ENCODE data around the gene KRT222.

Gene KRT222

DNA sequence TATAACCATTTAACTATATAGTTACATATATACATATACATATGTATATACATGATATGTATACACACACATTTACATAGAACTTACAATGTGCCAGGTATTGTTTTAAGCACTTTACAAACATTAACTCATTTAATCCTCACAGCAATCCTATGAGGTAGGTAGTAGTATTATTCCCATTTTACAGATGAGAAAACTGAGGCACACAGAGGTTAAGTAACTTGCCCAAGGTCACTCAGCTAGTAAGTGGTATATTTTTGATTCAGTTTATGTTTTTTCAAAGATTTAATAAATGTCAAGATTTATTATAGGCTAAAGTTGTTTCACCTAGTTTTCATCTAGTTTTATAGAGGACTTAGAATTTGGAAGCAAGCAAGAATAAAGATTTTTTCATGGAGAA lies 6.6 kb downstream of the KRT222 start:
- no peak for DNase-seq (ENCODE audit: low read depth)

DNA sequence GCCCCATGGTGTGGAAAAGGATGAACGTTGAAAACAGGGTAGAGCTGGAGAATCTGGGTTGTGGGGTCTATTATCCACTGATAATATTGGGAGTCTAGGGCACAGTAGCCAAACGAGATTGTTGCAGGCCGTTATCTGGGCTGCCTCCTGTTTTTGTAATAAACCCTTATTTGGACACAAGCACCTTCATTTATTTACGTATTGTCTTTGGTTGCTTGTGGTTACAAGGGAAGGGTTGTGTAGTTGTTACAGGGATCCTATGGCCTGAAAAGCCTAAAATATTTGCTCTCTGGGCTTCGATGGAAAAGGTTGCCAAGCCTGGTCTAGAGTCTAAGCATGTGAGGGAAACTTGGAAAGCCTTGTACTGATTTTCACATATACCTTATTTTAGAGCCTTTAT lies 13.0 kb downstream of the KRT222 start:
- DNase-seq (ENCODE audit: low read depth) = no peak

DNA sequence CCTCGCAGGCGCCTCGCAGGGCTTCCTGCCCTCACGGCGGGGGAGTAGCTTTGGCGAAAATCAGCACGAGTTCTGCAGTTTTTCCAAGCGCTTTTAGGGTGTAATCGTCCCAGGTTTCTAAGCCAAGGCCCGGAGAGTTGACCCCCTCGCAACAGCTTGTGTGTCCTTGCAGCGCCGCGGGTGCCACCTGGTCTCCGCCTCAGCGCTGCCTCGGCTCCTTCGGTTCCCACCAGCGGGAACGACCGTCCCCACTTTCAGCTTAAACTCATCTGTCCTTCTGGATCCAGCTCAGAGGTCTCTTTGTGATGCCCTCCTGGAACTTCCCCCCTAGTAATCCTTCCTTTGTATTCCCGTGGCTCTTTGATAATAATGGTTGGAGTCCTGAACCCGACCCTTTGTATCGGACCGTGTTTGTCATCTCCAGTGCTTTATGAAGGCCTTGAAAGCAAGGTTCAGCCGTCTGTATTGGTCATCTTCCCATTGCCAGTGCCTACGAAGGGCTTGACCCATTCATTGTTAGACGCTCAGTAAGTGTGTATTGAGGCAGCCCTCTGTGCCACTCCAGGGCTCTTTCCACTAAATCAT lies 16.5 kb downstream of the KRT222 start:
- DNase-seq (ENCODE audit: low read depth) = no peak

DNA sequence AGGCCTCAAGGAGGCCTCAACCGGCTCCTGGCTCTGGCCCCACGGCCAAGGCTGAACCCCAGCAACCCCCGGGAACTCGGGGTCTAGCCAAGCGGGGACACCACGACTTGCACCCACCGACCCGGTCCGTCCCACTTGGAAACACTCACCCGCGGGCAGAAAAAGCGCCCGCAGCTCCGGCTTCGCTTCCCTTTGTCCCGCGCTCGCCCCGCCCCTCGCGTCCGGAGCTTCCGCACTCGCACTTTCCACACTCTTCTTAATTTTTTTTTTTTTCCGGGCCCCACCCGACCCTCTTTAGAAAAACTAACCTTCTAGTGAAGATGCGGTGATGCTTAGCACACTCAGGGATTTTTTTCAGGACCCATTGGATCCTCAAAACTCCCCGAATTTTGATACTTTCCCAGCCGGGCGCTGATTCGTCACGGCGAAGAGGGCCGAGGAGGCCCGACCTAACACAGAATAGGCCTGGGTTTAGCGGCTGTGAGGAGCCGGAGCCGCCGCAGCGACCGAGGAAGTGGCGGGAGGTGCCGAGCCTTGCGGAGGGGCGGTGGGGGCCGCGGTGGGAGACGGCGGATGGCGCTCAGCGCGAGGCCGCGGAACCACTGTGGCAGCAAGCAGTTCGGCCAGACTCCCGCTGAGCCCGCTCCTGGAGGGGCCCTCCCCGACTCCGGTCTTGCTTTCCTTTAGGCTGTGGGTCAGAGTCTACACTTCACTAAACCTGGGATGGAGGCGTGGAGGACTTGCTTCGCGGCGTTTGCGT lies 17.2 kb downstream of the KRT222 start, which contains the start of gene SMARCE1:
Gene SMARCE1 (minus strand): TSS at position 195 of the 760 bp plus-strand sequence. CDS start 2,016 bp downstream, outside the sequence.
- peak; percentile 23 for DNase-seq (ENCODE audit: low read depth)

DNA sequence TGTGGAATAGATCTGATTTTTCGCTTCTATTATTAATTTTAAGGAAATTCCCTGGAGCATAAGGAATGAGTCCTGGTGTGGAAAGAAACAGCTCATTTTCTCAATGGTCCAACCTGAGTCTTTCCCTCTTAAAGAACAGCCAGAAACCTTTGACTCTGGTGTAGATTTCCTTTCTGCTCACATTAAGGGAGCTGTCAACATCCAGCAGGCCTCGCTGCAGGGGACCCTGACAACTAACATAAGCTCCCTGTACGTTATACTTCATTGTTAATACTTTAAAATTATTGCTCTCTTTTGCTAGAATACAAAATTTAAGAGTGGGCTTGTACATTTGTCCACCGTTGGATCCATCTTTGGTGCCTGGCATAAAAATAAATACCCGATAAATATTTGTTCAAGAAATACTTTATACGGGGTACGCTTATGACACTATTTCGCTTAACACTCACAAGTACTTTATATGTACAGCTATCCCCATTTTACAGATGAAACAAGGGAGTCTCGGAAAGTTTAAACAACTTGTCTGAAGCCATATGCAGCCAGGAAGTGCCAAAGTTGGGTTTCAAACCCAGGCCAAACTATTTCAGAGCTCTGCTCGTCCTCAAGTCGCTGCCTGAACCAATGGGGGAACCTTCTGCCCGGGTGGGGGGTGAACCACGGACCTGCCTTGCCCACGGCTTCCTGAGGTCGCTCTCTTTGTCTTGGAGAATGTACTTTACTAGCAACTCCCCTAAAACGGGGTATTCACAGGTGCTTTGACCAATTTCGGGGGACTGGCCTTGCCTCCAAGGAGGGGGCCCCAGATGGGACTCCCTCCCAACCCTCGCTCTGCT lies 18.0 kb downstream of the KRT222 start:
- DNase-seq (ENCODE audit: low read depth) = peak; percentile 9

DNA sequence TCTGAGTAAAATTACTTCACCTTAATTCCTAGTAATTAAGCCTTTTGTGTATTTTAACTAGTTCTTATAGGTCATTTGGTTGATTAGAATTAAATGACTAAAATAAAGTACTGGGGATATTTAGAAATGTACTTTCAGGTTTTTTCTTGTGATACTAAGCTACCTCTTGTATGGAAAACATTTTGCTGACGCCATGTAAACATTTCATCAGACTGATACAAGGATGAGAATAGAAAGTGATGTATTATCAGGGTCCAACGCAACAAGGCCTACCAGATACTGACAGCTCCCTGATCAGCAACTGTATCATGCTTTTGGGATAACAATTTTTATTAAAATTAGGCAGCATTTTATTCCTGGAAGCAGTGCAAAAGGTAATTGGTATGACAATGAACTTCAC lies 19.0 kb downstream of the KRT222 start:
- no peak for DNase-seq (ENCODE audit: low read depth)

DNA sequence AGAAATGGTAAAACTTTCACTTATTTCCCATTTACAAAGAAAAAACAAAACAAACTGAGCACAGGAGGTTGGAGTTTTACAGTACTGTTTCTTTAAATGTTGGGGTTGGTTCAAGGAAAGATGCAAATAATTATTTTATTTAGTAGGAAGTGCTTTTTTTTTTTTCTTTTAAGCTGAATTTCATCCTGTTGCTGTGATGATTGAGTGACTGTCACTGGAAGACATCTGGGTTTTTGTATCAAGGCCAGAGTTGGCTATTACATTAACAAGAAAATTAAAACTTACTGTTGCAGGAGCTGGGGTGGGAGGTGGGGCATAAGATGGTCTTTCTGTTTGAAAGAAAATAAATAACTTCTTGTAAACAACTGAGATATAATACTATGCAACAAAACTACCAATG lies 19.7 kb downstream of the KRT222 start:
- DNase-seq (ENCODE audit: low read depth) = no peak

DNA sequence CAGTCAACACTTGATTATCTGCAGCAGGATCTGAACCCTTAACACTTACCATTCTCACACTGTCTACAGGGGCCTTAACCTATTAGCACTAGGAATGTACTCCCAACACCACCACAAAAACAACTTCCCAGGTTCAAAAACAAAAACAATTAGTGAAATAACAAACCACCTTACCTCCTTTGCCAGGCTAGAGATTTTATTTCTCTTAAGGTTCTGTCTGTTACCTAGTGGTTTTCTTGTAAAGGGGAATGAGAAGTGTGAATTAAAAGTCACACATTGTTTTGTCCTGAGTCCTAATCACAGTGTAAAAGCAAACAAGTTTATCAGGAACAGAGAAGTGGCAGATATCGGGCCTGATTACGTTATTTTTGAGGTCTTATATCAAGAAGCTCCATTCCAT lies 27.0 kb downstream of the KRT222 start:
- DNase-seq (ENCODE audit: low read depth) = no peak

DNA sequence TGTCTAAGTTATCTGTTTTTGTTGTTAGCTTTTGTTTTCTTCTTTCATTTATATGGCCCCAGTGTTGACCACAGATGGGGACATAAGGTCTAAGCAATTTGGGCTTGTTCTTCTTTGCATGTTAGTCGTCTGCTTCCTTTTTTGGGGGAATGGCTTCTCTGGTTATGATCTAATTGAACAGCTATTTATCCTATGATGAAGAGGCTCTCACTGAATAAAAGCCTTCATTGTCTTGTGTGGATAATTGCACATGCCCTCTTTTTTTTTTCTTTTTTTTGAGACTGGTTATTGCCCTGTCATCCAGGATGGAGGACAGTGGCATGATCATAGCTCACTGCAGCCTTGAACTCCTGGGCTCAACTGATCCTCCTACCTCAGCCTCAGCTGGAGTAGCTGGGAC lies 31.1 kb downstream of the KRT222 start:
- DNase-seq (ENCODE audit: low read depth) = no peak

DNA sequence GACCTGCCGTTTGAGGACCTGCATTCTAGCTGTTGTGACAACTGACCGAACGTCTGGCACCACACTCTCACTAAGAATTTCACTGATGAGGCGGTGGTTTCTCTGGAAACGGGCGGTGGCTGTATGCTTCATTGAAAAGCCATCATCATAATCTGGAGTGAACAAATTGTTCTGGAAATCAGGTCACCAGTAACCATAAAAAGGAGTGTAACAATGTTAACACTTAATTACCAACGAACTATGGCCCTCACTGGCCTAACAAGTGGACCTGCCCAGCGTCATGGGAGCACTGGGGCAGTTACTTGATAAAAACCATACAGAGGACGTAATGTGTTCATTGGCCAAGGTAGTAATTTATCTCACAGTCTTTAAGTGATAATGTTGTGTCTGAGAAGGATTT lies 32.8 kb downstream of the KRT222 start:
- DNase-seq (ENCODE audit: low read depth) = no peak

DNA sequence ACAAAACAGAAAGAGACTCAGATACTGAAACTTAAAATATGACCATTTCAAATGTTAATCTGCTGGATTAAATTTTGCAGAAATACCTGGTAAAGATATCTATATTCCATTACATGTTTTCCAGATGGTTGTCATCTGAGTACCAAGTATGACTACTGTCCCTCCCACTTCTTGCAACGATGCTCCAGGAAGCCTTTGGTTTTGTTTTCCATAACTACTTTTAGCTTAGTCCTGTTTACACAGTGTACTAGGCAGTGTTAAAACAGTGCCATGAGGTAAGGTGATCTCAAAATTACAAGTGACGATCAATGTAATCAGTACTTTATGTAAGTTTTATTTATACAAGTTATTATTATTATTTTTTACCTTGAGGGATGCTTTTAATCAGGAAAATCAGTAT lies 35.1 kb downstream of the KRT222 start:
- no peak for DNase-seq (ENCODE audit: low read depth)

DNA sequence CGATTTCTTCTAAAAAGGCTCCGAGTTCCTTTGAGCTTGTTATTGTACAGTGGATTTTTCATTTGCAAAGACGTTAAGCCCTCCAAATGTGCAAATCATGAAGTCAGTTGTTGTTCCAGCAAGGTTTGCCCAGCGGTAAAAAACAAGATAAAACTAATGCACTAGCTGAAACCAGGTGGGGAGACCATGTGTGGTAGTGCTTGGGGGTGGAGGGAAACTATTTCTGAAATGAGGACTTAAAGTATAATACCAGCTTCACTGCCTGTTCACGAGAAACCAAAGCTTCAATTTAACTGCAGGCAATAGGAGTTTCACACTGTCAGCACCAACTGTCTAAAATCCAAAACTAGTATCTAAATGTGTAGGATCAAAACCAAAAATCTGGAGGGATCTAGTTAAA lies 39.7 kb downstream of the KRT222 start:
- DNase-seq (ENCODE audit: low read depth) = no peak

DNA sequence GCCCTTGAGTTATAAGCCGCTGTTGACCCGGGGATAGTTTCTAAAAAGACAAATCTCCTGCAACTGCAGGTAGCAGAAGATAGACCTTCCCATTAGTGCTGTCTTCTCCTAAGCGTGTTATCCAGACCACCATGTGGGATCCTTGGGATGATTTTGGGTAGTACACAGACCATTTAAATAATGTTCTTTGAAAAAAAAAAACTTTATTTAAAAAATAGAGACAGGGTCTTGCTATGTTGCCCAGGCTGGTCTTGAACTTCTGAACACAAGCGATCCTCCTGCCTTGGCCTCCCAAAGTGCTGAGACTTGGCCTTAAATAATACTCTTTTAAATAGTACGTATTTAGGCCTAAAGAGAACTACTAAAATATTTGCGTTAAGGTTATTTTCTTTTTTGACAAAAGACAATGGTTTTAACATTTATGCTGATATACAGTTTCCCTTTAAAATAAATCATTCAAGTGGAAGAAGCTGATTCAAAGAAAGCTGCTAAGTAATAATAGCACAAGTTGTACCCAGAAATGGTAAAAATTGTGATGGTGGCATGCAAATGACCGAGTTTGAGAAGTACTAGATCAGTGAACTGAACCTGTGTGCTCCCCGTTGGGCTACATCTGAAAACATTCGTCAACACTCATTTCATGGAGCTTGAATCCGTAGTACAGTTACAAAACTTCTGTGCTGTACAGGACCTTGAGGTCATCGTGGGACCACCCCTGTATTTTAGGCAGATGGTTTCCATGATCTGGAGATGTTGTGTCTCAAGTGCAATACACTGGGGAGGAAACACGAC lies 41.4 kb downstream of the KRT222 start:
- DNase-seq (ENCODE audit: low read depth) = no peak

DNA sequence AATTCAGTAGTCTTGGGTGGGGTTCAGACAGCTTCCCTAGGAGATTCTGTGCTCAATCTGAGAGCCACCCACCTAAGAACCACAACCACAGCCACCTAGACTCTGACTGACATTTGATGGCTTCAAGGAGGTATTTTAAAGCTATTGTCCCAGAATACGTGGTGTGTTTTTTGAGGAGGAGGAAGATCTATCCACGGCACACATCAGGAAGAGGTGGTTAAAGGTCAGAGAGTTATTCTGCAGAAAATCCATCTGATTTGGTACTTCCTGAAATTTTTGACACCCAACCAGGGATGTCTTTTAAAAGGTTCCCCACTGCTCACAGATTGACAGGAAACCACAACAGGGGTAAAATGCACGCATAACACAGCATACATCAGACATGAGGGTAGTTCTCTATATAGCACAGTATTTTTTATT lies 42.5 kb downstream of the KRT222 start:
- DNase-seq (ENCODE audit: low read depth) = no peak

DNA sequence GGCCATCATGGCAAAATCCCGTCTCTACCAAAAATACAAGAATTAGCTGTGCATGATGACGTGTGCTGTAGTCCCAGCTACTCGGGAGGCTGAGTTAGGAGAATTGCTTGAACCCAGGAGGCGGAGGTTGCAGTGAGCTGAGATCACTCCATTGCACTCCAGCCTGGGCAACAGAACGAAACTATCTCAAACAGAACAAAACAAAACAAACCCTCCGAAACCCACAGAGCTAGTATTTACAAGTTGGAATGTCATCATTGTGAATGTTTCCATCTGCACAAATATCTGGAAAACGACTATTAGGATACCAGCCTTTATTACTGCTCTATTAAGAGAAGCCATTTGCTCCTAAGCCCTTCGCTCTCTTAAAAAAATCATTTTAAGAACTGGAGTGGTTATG lies 43.4 kb downstream of the KRT222 start:
- DNase-seq (ENCODE audit: low read depth) = no peak

DNA sequence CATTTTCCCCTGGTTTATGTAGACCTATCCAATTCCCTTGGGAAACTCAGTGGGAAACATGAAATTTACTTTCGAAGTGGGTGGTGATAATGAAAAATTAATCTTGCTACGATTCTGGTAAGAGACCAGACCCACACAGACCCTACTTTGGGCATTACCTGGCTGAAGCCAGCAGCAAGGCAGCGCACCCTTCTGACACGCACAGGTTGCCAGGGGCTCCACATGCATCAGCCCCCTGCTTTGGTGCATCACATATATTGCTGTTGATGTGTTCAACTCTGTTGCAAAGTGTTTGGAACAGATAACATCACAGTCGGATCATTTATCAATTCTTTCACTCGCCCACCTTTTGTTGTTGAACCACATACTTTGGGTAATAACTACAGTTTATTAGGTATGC lies 44.0 kb downstream of the KRT222 start:
- no peak for DNase-seq (ENCODE audit: low read depth)

DNA sequence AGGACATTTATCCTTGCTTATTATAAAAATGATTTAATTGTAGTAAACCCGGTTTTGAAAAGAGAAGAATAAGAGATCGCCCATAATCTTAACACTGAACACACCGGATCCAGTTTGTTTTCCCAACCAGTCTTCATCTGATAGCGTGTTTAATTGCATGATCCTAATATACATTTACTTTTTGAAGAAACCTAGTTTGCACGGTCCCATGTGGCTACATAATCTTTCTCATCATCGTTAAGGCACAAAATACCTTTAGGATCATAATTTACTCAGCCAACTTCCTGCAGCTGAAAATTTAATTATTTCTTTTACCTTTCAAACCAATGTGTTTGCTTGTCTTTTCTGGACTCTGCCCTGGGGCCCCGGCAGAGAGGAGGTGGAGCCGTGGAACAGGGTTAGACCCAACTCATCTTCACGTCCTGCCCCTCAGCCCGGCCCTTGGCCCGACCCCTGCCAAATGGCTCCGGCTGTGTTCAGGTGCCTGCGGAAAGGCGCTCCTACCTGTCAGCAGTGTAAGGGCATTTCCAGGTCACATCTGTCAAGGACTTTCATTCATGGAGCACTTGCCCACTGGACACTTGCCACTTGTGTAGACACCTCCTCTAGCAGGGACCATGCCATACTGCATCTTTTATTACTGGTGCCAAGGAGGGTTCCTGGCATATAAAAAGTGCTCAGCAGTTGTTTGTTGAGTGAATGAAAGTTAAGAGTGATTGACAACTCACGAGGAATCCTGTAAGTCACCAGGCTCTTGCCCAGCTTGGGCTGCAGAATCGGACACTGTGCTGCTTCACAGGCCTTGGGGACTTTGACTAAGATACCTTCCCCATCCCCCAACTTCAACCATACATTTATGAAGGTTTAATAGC lies 46.0 kb downstream of the KRT222 start:
- DNase-seq (ENCODE audit: low read depth) = no peak

DNA sequence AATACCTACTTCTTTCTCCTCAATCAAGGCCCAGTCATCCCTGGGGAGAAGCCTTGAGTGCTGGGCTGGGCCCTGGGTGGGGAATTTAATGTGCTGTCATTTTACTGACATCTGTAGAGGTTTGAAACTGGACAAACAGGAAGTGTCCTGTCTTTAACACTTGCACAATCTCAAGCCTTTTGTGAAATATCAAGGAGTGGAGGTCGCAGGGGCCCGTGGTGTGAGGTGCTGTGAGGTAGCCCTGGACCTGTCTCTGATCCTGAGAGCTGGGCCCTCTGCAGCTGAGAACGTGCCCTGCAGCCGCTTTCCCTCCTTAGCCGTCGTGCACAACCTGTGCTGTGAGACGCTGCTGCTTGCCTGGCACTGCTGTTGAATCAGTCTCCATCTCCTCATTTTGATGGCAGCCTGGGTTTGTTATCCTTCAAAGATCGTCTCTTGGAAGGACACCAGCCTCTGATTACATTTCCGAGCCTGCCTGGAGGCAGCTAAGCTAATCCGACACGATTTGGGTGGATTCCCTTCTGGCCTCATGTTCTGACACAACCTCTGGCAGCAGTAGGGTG lies 47.2 kb downstream of the KRT222 start:
- no peak for DNase-seq (ENCODE audit: low read depth)

DNA sequence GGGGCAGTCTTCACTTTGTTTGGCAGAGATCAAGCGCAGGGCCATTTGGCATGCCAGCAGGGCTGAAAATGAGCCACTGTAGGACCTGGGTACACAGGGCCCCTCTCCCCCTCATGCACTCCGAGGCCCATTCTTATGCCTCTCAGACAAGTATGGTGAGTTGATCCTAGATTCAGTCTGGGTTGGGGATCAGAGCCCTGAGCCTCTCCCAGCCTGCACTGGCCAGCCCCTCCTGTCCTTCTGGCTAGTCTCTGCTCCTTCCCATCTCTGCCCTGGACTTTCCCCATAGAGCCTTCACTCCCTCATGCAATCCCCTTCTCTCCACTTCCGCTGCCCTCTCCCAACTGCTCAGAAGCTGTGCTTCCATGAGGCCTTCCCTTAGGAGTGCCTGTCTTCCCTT lies 48.4 kb downstream of the KRT222 start:
- no peak for DNase-seq (ENCODE audit: low read depth)

DNA sequence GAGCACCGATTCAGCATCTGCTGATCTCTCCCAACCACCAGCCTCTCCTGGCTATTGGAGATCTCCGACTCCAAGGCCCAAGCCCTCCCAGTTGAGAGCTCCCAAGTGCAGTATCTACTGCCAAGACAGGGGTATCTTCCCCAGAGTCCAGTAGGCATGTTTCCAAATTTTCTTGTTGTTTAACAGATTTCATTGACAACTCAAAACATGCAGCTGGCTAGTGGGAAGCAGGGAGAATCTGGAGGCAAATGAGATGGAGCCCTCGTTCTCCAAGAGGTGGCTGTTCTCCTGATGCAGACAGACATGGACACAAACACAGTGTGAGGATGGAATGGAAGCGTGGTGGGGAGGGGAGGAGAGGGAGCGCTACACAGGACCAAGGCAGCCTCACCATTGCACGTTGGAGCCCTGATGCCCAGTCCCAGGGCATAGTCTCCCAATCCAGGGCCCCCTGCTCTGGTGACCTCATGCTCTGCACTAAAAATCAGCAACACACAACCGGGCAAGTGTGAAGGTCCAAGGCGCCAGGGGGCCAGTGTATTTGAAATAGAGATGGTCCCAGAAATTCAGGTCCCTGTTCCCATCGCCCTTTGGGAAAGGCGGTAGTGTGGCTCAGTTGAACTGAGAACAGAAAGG lies 49.0 kb downstream of the KRT222 start:
- no peak for DNase-seq (ENCODE audit: low read depth)
